SU-DHL-6 (cell line): Measurements from ENCODE around the gene PDE7B.

Experiments used
- CTCF ChIP-seq: fragments of 200-600 bp; sonication (generic); IDR thresholded peaks from one replicate; pipeline ENCODE4 v1.5.1; 2017; ENCODE audit warnings: antibody characterized with exemption, mild to moderate bottlenecking, low read length, moderate library complexity; ENCODE audit not compliant: insufficient read depth, poor library complexity, severe bottlenecking
- EZH2phosphoT487 ChIP-seq: fragments of 200-600 bp; sonication (generic), shearing (Covaris generic); conservative IDR thresholded peaks from 2 replicates; pipeline ENCODE4 v1.6.1; 2018; ENCODE audit warnings: mild to moderate bottlenecking, antibody characterized with exemption, low read length, moderate library complexity, mixed read lengths

GRCh38 chr6:136015531-136015930 lies 164.0 kb downstream of the PDE7B start:
- no peak for TF ChIP-seq CTCF
- no peak for TF ChIP-seq EZH2phosphoT487
